Endothelial cell of umbilical vein (primary cell): ENCODE measurements around the gene ARL5C.

Source experiments
- EZH2 ChIP-seq: IDR thresholded peaks from 2 replicates; pipeline ENCODE4 v1.6.1; 2012; ENCODE audit warnings: borderline replicate concordance, low read depth, mild to moderate bottlenecking, moderate library complexity, low read length, inconsistent platforms; ENCODE audit not compliant: severe bottlenecking
- MAX ChIP-seq: IDR thresholded peaks from 2 replicates; pipeline ENCODE4 v1.6.1; 2011; ENCODE audit not compliant: insufficient read depth, insufficient read length
- MYC ChIP-seq: IDR thresholded peaks from one replicate; pipeline ENCODE4 v1.6.1; 2011; ENCODE audit warnings: mild to moderate bottlenecking, low read depth, low read length
- POLR2A ChIP-seq: IDR thresholded peaks from 2 replicates; pipeline ENCODE4 v1.6.1; 2012; ENCODE audit warnings: low read depth, mild to moderate bottlenecking, control low read depth, low read length
- POLR2AphosphoS5 ChIP-seq: IDR thresholded peaks from 2 replicates; pipeline ENCODE4 v1.6.1; 2012; ENCODE audit warnings: low read depth, mild to moderate bottlenecking, control low read depth, low read length, moderate library complexity; ENCODE audit not compliant: insufficient read depth
- TF ChIP-seq, protein P1 (sequence below), 2 donors: IDR thresholded peaks; 1 replicate in 1 of 2; 2 replicates in 1 of 2; pipeline ENCODE4 v1.5.1; 2011; ENCODE audit warnings: low read length in 2 of 2, mild to moderate bottlenecking in 2 of 2, moderate library complexity in 2 of 2, control low read depth in 1 of 2, inconsistent platforms in 1 of 2, low read depth in 1 of 2; ENCODE audit not compliant: insufficient read depth in 1 of 2; ENCODE audit errors: extremely low read depth in 1 of 2

DNA sequence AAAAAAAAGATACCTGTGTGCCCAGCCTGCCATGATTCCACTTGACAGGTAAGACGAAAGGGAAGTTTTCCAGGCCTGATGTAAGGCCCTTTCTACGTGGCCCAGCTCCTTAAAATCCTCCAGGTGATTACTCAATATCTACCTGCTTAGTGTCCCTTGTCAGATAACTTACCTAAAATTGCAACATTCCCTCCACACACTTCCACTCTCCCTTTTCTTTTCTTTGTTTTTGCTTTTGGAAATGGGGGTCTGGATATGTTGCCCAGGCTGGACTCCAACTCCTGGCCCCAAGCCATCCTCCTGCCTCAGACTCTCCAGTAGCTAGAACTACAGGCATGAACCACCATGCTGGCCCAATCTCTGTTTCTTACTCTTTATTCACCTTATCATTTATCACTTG lies 7.3 kb downstream of the ARL5C start:
- TF ChIP-seq POLR2A (no peak), EZH2 (no peak), POLR2AphosphoS5 (no peak), MYC (no peak), MAX (no peak)
- TF ChIP-seq, protein P1, sequence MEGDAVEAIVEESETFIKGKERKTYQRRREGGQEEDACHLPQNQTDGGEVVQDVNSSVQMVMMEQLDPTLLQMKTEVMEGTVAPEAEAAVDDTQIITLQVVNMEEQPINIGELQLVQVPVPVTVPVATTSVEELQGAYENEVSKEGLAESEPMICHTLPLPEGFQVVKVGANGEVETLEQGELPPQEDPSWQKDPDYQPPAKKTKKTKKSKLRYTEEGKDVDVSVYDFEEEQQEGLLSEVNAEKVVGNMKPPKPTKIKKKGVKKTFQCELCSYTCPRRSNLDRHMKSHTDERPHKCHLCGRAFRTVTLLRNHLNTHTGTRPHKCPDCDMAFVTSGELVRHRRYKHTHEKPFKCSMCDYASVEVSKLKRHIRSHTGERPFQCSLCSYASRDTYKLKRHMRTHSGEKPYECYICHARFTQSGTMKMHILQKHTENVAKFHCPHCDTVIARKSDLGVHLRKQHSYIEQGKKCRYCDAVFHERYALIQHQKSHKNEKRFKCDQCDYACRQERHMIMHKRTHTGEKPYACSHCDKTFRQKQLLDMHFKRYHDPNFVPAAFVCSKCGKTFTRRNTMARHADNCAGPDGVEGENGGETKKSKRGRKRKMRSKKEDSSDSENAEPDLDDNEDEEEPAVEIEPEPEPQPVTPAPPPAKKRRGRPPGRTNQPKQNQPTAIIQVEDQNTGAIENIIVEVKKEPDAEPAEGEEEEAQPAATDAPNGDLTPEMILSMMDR (IDR thresholded peaks at IDR 0.05; ENCODE audit: extremely low read depth in 1 of 2, insufficient read depth in 1 of 2, low read depth in 1 of 2, low read length in 2 of 2): no peak
